Measurements from ENCODE around the gene SMIM45.
A peak's percentile ranks its signal among the peaks of the same experiment; 100 is the strongest.
"Not testable (repeated sequence)": the region's sequence is repeated elsewhere in the genome, so short reads cannot be mapped to it uniquely, and the experiment has no call there.

SMIM45 gene

DNA sequence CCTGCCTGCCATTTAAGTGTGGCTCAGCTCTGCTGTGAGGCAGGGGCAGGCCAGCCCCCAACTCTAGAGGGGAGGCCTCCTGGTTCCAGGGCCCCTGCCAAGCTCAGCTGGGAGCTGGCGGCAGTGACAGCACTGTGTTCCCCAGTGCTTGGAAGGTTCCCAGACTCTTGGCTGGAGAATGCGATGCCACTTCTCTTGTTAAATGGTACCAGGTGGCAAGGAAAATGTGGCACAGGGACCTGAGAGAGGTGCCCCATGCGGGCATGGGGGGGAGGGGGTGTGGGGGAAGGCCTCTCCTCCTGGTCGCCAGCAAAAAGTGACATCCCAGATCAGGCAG is 17.0 kb upstream of the SMIM45 start:
- DNase-seq (ENCODE audit: low read depth in 2 of 2): no peak

- DNase-seq (ENCODE audit: low read depth in 2 of 2): no peak
Observed at GRCh38 chr22:41935509-41935908, 16.4 kb upstream of the SMIM45 start.

DNA sequence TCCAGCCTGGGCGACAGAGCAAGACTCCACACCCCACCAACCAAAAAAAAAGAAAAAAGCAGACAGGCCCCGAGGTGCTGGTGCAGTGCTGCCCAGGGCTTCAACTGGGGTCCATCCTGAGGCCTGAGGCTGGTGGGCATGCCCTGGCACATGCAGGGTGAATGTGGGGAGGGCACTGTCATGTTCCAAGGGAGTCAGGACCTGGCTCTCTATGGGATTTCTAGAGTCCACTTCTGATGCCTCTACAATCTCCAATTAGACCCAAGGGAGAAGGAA is 15.1 kb upstream of the SMIM45 start:
- DNase-seq (ENCODE audit: low read depth in 2 of 2): no peak

DNA sequence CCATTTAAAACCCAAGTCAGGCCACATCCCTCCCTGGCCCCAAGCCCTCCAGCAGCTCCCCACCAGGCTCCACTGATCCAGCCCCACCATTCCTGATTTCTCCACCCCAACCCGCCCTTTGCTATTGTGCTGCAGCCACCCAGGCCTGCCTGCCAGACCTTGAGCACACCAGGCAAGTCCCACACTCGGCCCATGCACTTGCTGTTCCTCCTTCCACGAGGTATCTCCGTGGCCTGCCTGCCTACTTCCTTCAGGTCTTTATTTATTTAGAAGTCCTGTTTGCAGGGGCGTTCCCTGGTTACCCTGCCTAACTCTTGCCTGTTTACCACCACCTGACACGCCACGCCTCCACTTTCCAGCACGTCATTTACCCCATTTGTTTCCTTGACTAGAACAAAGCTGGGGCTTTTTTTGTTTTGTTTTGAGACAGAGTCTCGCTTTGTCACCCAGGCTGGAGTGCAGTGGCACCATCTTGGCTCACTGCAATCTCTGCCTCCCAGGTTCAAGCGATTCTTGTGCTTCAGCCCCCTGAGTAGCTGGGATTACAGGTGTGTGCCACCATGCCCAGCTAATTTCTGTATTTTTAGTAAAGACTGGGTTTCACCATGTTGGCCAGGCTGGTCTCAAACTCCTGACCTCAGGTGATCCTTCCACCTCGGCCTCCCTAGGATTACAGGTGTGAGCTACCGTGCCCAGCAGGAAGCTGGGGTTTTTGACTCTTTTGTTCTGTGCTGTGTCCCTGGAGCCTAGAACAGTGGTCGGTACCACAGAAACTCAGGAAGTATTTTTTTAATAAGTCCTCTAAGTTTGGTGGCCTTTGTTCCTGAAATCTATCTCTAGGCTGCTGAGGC is 11.7 kb upstream of the SMIM45 start:
- DNase-seq (ENCODE audit: low read depth in 2 of 2): peak; percentile 89 to 95

- DNase-seq (ENCODE audit: low read depth in 2 of 2): peak; percentile 74 to 76
Observed at GRCh38 chr22:41940832-41941765, 10.9 kb upstream of the SMIM45 start.

DNA sequence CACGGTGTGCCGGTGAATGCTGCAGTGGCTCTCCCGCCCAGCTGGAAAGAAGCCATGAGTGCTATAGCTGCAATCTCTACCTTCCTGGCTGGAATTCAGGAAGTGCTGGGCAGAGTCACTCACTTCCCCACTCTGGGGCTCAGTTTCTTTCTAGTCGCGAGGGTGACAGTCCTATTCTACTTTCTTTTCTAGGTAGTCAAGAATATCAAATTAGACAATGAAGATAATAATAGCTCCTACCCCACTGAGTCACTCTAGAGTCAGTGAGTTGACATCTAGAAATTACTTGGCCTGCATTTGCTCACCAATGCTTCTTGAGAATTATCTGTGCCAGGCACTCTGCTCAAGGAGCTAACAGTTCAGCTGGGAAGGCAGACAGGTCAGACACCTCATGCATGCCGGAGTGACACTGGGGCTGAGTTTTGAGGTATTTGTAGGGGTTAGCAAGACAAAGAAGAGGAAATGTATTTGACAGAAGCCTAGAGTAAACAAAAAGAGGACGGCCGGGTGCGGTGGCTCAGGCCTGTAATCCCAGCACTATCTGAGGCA is 8.2 kb upstream of the SMIM45 start:
- DNase-seq (ENCODE audit: low read depth in 2 of 2): no peak

DNA sequence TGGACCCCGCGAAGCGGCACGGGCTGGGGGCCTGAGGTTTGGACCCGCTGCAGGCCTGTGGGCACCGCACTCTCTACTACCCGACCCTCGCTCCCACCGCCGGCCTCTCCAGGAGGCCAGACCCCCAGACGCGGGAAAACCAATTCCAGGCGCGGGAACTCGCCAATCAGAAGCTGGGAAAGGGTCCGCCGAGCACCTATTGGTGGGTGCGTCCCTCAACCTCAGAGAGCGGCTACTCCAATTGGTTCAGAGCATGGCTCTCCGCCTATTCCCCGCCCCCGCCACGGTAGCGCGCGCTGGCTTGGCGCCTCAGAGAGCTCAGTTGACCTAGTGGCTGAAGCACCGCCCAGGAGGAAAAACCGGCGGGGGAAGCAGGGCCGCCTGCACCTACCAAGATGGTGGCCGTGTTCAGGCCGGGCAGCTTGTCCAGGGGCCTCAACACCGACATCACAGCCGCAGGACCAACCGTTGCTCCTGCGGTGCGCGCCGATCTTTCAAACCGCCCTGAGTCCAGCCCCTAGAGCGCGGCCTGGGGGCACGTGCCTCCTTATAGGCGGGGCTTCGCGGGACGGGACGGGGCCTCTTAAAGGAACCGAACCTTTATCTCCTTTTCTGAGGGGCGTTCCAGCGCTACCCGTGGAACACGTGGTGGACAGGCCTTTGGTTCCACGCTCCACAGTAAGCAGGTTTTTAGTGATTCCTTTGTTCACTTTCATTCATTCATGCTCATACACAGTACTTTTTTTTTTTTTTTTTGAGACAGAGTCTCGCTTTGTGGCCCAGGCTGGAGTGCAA is 5.1 kb upstream of the SMIM45 start, which contains the start of gene CENPM:
TSS of gene CENPM (minus strand) at position 524 of the 795 bp plus-strand sequence. CDS start at position 448, 76 bp downstream.
- DNase-seq (ENCODE audit: low read depth in 2 of 2): peak; percentile 82 to 96

DNA sequence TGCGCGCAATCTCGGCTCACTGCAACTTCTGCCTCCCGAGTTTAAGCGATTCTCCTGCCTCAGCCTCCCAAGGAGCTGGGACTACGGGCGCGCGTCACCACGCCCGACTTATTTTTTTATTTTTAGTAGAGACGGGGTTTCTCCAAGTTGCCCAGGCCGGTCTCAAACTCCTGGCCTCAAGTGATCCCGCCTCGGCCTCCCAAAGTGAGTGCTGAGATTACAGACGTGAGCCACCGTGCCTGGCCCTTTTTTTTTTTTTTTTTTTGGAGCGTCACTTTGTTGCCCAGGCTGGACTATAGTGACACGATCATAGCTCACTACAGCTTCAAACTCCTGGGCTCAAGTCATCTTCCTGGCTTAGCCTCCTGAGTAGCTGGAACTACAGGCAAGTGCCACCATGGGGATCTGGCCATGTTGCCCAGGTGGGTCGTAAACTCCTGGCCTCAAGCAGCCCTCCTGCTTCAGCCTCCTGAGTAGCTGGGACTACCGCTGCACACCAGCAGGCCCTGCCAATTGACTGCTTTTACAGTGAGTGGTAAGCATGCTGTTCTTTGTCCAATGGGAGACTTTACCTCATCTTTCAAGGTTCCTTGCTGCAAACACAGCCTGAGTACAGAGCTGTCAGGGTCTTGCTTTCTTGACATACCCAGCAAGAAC is 4.4 kb upstream of the SMIM45 start:
- DNase-seq (ENCODE audit: low read depth in 2 of 2): no peak

DNA sequence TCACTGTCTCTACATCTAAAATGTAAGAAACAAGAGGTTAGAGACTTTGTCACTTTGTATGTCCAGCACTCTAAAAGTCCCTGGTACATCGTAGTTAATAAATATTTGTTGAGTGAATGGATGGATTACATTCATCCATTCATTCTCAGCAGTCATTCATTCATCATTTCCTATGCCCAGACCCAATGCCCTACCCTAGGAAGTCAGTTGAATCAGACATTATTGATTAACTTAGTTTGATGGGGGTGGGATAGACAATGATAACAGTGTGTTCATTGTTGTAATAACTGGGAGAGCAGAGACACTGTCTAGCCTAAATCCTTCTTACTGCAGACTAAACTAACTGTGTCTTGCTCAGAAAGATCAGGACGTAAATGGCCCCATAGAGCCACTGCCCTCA is 3.8 kb upstream of the SMIM45 start:
- DNase-seq (ENCODE audit: low read depth in 2 of 2): no peak

- not testable (repeated sequence) for DNase-seq (ENCODE audit: low read depth in 2 of 2)
Observed at GRCh38 chr22:41948928-41949296, 3.0 kb upstream of the SMIM45 start.

- DNase-seq (ENCODE audit: low read depth in 2 of 2): no peak
Observed at GRCh38 chr22:41949297-41949965, 2.5 kb upstream of the SMIM45 start.

GRCh38 chr22:41952713-41953112 is 763 bp downstream of the SMIM45 start:
- DNase-seq (ENCODE audit: low read depth in 2 of 2): no peak

- no peak for DNase-seq (ENCODE audit: low read depth in 2 of 2)
Observed at GRCh38 chr22:41957941-41958556, 6.1 kb downstream of the SMIM45 start.

- DNase-seq (ENCODE audit: low read depth in 2 of 2): no peak
Observed at GRCh38 chr22:41963453-41964111, 11.6 kb downstream of the SMIM45 start.

DNA sequence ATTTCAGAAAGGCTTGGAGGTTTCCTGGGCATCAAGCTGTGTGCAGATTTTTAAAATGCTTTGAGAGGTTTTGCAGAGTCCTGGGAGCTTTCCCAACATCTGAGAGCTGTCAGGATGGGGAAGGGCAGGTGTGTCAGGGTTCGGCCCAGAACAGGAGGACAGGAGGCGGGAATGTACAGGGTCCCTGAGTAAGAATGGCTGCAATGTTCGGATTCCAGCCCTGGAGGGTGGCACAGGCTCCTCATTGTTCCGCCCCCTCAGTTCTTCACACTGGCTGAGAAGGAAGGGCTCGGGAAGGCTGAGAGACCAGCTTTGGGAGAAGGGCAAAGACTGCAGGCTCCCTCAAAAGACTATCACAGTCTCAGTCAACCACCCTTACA is 12.2 kb downstream of the SMIM45 start:
- DNase-seq (ENCODE audit: low read depth in 2 of 2): no peak

- DNase-seq (ENCODE audit: low read depth in 2 of 2): no peak
Observed at GRCh38 chr22:41966225-41966606, 14.3 kb downstream of the SMIM45 start.

DNA sequence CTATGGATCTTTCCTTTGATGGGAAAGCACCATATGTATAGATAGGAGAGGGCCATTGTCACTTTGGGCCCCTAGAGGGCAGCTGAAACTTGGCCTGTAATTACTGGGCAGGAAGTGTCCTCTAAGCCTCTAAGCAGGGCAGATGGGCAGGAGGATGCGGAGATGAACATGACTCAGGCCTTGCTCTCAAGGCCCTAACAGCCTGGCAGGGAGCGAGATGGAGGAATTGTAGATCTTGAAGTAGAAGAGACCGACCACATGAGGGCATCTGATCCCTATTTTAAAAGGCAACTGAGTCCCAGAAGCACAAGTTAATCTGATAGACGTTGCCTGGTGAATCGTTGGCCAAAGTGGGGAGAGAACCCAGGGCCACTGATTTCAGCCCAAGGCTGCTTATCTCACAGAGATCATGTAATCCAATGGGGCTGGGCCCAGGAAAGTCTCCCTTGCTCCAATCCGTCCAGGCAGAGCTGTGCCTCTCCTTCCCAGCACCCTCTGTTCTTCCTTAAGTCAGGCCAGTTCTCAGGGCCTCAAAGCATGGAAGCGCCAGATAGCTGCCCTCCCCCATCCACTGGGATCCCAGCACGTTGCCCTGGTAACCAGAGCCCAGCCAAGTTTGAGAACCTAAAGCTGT is 14.8 kb downstream of the SMIM45 start:
- DNase-seq (ENCODE audit: low read depth in 2 of 2): no peak

- no peak for DNase-seq (ENCODE audit: low read depth in 2 of 2)
Observed at GRCh38 chr22:41968601-41969000, 16.7 kb downstream of the SMIM45 start.

DNA sequence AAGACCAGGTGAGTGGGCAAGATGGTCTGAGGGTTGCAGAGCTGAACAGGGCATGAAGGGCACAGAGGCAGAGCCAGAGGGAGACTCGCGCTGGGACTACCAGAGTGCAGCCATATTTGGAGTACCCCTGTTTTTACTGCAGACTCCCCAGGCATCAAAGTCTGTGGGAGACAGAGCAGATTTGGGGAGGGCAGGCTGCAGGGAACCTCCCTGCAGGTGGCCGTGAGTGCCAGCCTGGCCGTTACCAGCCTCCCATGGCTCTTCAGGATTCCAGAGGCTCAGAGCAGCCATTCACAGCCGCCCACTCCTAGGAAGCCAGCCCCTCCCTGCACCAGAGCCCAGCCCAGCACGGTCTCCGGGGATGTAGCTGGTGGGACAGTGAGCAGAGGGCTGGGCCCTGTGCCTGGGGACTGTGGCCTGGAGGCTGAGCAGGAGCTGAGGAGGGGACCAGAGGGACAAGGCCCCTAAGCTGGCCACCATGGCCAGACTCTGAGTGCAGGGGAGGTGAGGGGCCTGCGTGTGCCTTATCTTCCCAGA is 17.2 kb downstream of the SMIM45 start, which contains the start of gene SEPTIN3:
TSS of gene SEPTIN3 (plus strand) at position 334 of the 537 bp plus-strand sequence. CDS start 2,050 bp downstream, outside the sequence.
- DNase-seq (ENCODE audit: low read depth in 2 of 2): no peak

All from stimulated activated CD4-positive, alpha-beta T cell treated with anti-CD3 and anti-CD28 coated beads, Interleukin-12 subunit alpha, Interleukin-12 subunit beta, amount 100 ng/mL, for 24 hours (primary cell).